Breast epithelium (tissue), 3 donors: ENCODE measurements around the gene FUBP3.

Experiments
- CTCF ChIP-seq, 3 donors: fragments of 450-650 bp; IDR thresholded peaks; one replicate each; pipeline ENCODE4 v1.5.1; 2016 to 2017; ENCODE audit warnings: antibody characterized with exemption in 3 of 3, mild to moderate bottlenecking in 3 of 3, moderate library complexity in 3 of 3
- POLR2A ChIP-seq: fragments of 450-650 bp; IDR thresholded peaks from one replicate; pipeline ENCODE4 v1.6.1; 2016; ENCODE audit warnings: antibody characterized with exemption, mild to moderate bottlenecking, moderate library complexity

- TF ChIP-seq POLR2A (no peak), CTCF (IDR thresholded peaks at IDR 0.05) (no peak)
Measured at GRCh38 chr9:130599625-130600024, 20.2 kb downstream of the FUBP3 start.
